Testis (tissue), 3 donors: ENCODE results near the gene GRID2. TPM values are rescaled to one million over a fixed set of nuclear protein-coding genes. Genes with fewer than 3 reads are reported as not detected.

Experiments
- DNase-seq: peaks from one replicate; pipeline ENCODE4 v3.0.0-alpha.2; 2019
- H3K27ac ChIP-seq, 2 donors: fragments of 200-600 bp; sonication (generic); one replicate each; pipeline ENCODE4 v1.5.1; 2019
- H3K27me3 ChIP-seq: fragments of 200-600 bp; sonication (generic); one replicate; pipeline ENCODE4 v1.5.1; 2019
- H3K36me3 ChIP-seq: fragments of 200-600 bp; sonication (generic); one replicate; pipeline ENCODE4 v1.5.1; 2017; ENCODE audit warnings: low read depth; ENCODE audit errors: missing control alignments
- H3K4me1 ChIP-seq: fragments of 200-600 bp; sonication (generic); one replicate; pipeline ENCODE4 v1.5.1; 2019
- H3K4me3 ChIP-seq, 2 donors: fragments of 200-600 bp; sonication (generic); one replicate each; pipeline ENCODE4 v1.5.1; 2017 to 2019
- H3K9me3 ChIP-seq: fragments of 200-600 bp; sonication (generic); one replicate; pipeline ENCODE4 v1.5.1; 2017
- POLR2A ChIP-seq: fragments of 450-650 bp; IDR thresholded peaks from one replicate; pipeline ENCODE4 v1.6.1; 2017; ENCODE audit warnings: antibody characterized with exemption, mild to moderate bottlenecking, moderate library complexity
- WGBS, 2 donors: methylation state at CpG; one replicate each; pipeline ENCODE4 v1.1.5; 2018; 5-methylcytosine and 5-hydroxymethylcytosine counted together
- intact Hi-C: fragments of 100-400 bp; cut with DNase I; formaldehyde crosslinking; loops from one replicate; pipeline ENCODE4 v1.15.1; 2023; ENCODE audit warnings: low total_unique reads
- polyA plus RNA-seq: library from polyadenylated mRNA; stranded (reverse); fragments of 350-450 nt; fragmentation: Illumina TruSeq; extraction: RNeasy Lipid Tissue Mini Kit (QIAGEN cat#74804); gene quantifications from one replicate; pipeline ENCODE4 v1.2.3, GENCODE V29; 2014; ENCODE audit warnings: low read depth, low replicate concordance; ENCODE audit not compliant: insufficient read depth
- total RNA-seq, 2 donors: library from RNA; depleted of rRNA; stranded (reverse); fragments of >200 nt; gene quantifications; one replicate each; pipeline ENCODE4 v1.2.3, GENCODE V29; 2016
- TF ChIP-seq, protein P1 (sequence below), 3 experiments: fragments of 450-650 bp in 2 of 3; fragments of 200-600 bp in 1 of 3; sonication (generic) in 1 of 3; IDR thresholded peaks; one replicate each; pipeline ENCODE4 v1.5.1; 2016 to 2019; ENCODE audit warnings: antibody characterized with exemption in 3 of 3, mild to moderate bottlenecking in 2 of 3, moderate library complexity in 1 of 3

The GRID2 gene
- total and polyA plus RNA-seq, 3 donors from 2014 or later, result 27.1 to 34.6 (median 32.7) TPM

GRCh38 chr4:93368968-93369367, 1065.2 kb downstream of the GRID2 start:
- H3K36me3 ChIP-seq, result no peaks in the 10 kb centered on the region
- H3K27ac ChIP-seq, result no peak overlapping the region
- DNase-seq, result no peak
- H3K4me1 ChIP-seq, result no peaks in the 10 kb centered on the region
- H3K27me3 ChIP-seq, result no peaks in the 10 kb centered on the region
- WGBS, 2 donors, result 48 to 61% methylated on average over 4 of the region's 4 CpGs
- H3K4me3 ChIP-seq, result no peak overlapping the region
- TF ChIP-seq POLR2A, result no peak
- TF ChIP-seq, protein P1, sequence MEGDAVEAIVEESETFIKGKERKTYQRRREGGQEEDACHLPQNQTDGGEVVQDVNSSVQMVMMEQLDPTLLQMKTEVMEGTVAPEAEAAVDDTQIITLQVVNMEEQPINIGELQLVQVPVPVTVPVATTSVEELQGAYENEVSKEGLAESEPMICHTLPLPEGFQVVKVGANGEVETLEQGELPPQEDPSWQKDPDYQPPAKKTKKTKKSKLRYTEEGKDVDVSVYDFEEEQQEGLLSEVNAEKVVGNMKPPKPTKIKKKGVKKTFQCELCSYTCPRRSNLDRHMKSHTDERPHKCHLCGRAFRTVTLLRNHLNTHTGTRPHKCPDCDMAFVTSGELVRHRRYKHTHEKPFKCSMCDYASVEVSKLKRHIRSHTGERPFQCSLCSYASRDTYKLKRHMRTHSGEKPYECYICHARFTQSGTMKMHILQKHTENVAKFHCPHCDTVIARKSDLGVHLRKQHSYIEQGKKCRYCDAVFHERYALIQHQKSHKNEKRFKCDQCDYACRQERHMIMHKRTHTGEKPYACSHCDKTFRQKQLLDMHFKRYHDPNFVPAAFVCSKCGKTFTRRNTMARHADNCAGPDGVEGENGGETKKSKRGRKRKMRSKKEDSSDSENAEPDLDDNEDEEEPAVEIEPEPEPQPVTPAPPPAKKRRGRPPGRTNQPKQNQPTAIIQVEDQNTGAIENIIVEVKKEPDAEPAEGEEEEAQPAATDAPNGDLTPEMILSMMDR (IDR thresholded peaks at IDR 0.05), result no peak
- intact Hi-C loops, result no loop called here
- H3K9me3 ChIP-seq, result no peaks in the 10 kb centered on the region

GRCh38 chr4:93370256-93370655, 1066.5 kb downstream of the GRID2 start:
- intact Hi-C loops, result no loop called here
- TF ChIP-seq POLR2A, result no peak
- TF ChIP-seq, protein P1 (IDR thresholded peaks at IDR 0.05), result no peak
- DNase-seq, result no peak
- Histone ChIP-seq H3K36me3 (no peaks in the 10 kb centered on the region), H3K27me3 (no peaks in the 10 kb centered on the region), H3K9me3 (no peaks in the 10 kb centered on the region), H3K4me1 (no peaks in the 10 kb centered on the region), H3K27ac (no peak overlapping the region), H3K4me3 (no peak overlapping the region)
- 83 to 86% methylated on average over 6 of the region's 6 CpGs for WGBS, 2 donors

GRCh38 chr4:93373893-93374860, 1070.4 kb downstream of the GRID2 start:
- 88 to 92% methylated on average over 4 of the region's 4 CpGs for WGBS, 2 donors
- DNase-seq, result no peak
- Histone ChIP-seq H3K36me3 (no peaks in the 10 kb centered on the region), H3K27ac (no peak overlapping the region), H3K4me3 (no peak overlapping the region), H3K27me3 (no peaks in the 10 kb centered on the region), H3K9me3 (no peaks in the 10 kb centered on the region), H3K4me1 (no peaks in the 10 kb centered on the region)
- TF ChIP-seq, protein P1 (IDR thresholded peaks at IDR 0.05), result no peak
- no peak for TF ChIP-seq POLR2A
- intact Hi-C loops, result no loop called here

GRCh38 chr4:93384241-93384640, 1080.5 kb downstream of the GRID2 start:
- intact Hi-C loops, result no loop called here
- no peaks in the 10 kb centered on the region for H3K9me3 ChIP-seq
- WGBS, 2 donors, result 90% methylated on average over 2 of the region's 2 CpGs
- no peaks in the 10 kb centered on the region for H3K27me3 ChIP-seq
- no peaks in the 10 kb centered on the region for H3K36me3 ChIP-seq
- no peak overlapping the region for H3K4me3 ChIP-seq
- TF ChIP-seq, protein P1 (IDR thresholded peaks at IDR 0.05), result no peak
- no peak for TF ChIP-seq POLR2A
- no peak overlapping the region for H3K27ac ChIP-seq
- DNase-seq, result no peak
- H3K4me1 ChIP-seq, result no peaks in the 10 kb centered on the region
